GM13976 (cell line): ENCODE results near the gene RGL2.
"Not testable (repeated sequence)": the region's sequence is repeated elsewhere in the genome, so short reads cannot be mapped to it uniquely, and the experiment has no call there.

Experiments used
- DNase-seq: peaks from one replicate; pipeline ENCODE4 v3.0.0; 2012; ENCODE audit warnings: low spot score
- CTCF ChIP-seq: IDR thresholded peaks from 2 replicates; pipeline ENCODE4 v1.5.1; 2012; ENCODE audit warnings: borderline replicate concordance, mild to moderate bottlenecking; ENCODE audit not compliant: insufficient read depth; ENCODE audit errors: extremely low read depth, missing control alignments, control extremely low read depth
- in situ Hi-C: fragments of 300-500 bp; cut with MboI; formaldehyde crosslinking; loops from one replicate; pipeline ENCODE4 v1.12.0; 2022; ENCODE audit warnings: low sequenced_read_pairs, mixed read lengths, inconsistent platforms; ENCODE audit not compliant: unreplicated experiment

The RGL2 gene

GRCh38 chr6:33298773-33299236 lies at the start of gene RGL2:
Gene RGL2, minus strand, starts transcription at chr6:33298942. Its CDS starts 332 bp downstream, at chr6:33298610.
- peak; percentile 76 for DNase-seq
- TF ChIP-seq CTCF = no peak
- in situ Hi-C loops = no loop called here

GRCh38 chr6:33347816-33348215 lies 49.1 kb upstream of the RGL2 start:
- in situ Hi-C loops = no loop called here
- no peak for TF ChIP-seq CTCF
- no peak for DNase-seq

- not testable (repeated sequence) for DNase-seq
Measured at GRCh38 chr6:33346972-33347371, 48.2 kb upstream of the RGL2 start.

GRCh38 chr6:33344701-33345697 lies 46.3 kb upstream of the RGL2 start:
- in situ Hi-C loops = no loop called here
- peak; percentile 67 for DNase-seq
- peak; percentile 25 for TF ChIP-seq CTCF

More at GRCh38 chr6:33346972-33347371, 48.2 kb upstream of the RGL2 start:
- in situ Hi-C loops = not testable (repeated sequence)

- in situ Hi-C loops = no loop called here
- DNase-seq = no peak
- no peak for TF ChIP-seq CTCF
Measured at GRCh38 chr6:33343953-33344611, 45.3 kb upstream of the RGL2 start.

GRCh38 chr6:33343606-33343952 lies 44.8 kb upstream of the RGL2 start:
- DNase-seq, in situ Hi-C loops: not testable (repeated sequence)

GRCh38 chr6:33339193-33339592 lies 40.5 kb upstream of the RGL2 start:
- no peak for DNase-seq
- no peak for TF ChIP-seq CTCF
- in situ Hi-C loops = no loop called here

GRCh38 chr6:33336495-33336894 lies 37.8 kb upstream of the RGL2 start:
- in situ Hi-C loops = no loop called here
- DNase-seq = no peak
- TF ChIP-seq CTCF = no peak
